Stimulated activated CD4-positive, alpha-beta T cell treated with anti-CD3 and anti-CD28 coated beads, Interleukin-12 subunit alpha, Interleukin-12 subunit beta, amount 100 ng/mL, for 48 hours (primary cell): ENCODE results near the gene PPM1E.
A peak's percentile ranks its signal among the peaks of the same experiment; 100 is the strongest.

Experiments used
- DNase-seq, 3 donors: peaks; one replicate each; pipeline ENCODE4 v3.0.0-alpha.2; 2020; ENCODE audit warnings: low read depth in 2 of 3, low spot score in 1 of 3

Gene PPM1E

GRCh38 chr17:58993311-58993710 lies 237.7 kb downstream of the PPM1E start:
- DNase-seq, result no peak

GRCh38 chr17:58995247-58995940 lies 239.7 kb downstream of the PPM1E start:
- DNase-seq, result no peak

- DNase-seq, result no peak
These were observed 241.3 kb downstream of the PPM1E start for GRCh38 chr17:58996968-58997367.

GRCh38 chr17:58997756-58998553 lies 242.3 kb downstream of the PPM1E start:
- DNase-seq, result no peak

GRCh38 chr17:58998871-58999270 lies 243.2 kb downstream of the PPM1E start:
- no peak for DNase-seq

- no peak for DNase-seq
These were observed 243.8 kb downstream of the PPM1E start for GRCh38 chr17:58999500-58999899.

- DNase-seq, result no peak
These were observed 244.4 kb downstream of the PPM1E start for GRCh38 chr17:59000022-59000421.

GRCh38 chr17:59001158-59001814 lies 245.6 kb downstream of the PPM1E start:
- peak; percentile 62 to 68 (median 65) for DNase-seq

- no peak for DNase-seq
These were observed 246.5 kb downstream of the PPM1E start for GRCh38 chr17:59002126-59002525.

- no peak for DNase-seq
These were observed 247.2 kb downstream of the PPM1E start for GRCh38 chr17:59002848-59003247.

- DNase-seq, result no peak
These were observed 248.2 kb downstream of the PPM1E start for GRCh38 chr17:59003860-59004259.

GRCh38 chr17:59004338-59005111 lies 248.9 kb downstream of the PPM1E start:
- DNase-seq, result peak; percentile 28 to 74 (median 42)

GRCh38 chr17:59007995-59008394 lies 252.3 kb downstream of the PPM1E start:
- no peak for DNase-seq

- DNase-seq, result no peak
These were observed 253.1 kb downstream of the PPM1E start for GRCh38 chr17:59008737-59009136.

- no peak for DNase-seq
These were observed 254.4 kb downstream of the PPM1E start for GRCh38 chr17:59010026-59010425.

- DNase-seq, result no peak
These were observed 256.3 kb downstream of the PPM1E start for GRCh38 chr17:59011975-59012374.

- DNase-seq, result no peak
These were observed 262.4 kb downstream of the PPM1E start for GRCh38 chr17:59018019-59018418.

GRCh38 chr17:59024916-59025315 lies 269.3 kb downstream of the PPM1E start:
- no peak for DNase-seq

GRCh38 chr17:59026176-59026939 lies 270.7 kb downstream of the PPM1E start:
- DNase-seq, result no peak

- DNase-seq, result no peak
These were observed 272.1 kb downstream of the PPM1E start for GRCh38 chr17:59027750-59028149.

- DNase-seq, result no peak
These were observed 272.7 kb downstream of the PPM1E start for GRCh38 chr17:59028328-59028727.
